CD4-positive, CD25-positive, alpha-beta regulatory T cell (primary cell): ENCODE results near the gene DHX34. TPM values are rescaled to one million over a fixed set of nuclear protein-coding genes. Genes with fewer than 3 reads are reported as not detected.

Experiments
- ATAC-seq, 2 donors: fragments of 150-1000 bp; cut with Tn5 transposase; one replicate each; pipeline ENCODE4 v1.10.0; 2021; ENCODE audit warnings: low read depth in 2 of 2, moderate number of reproducible peaks in 2 of 2, moderate library complexity in 1 of 2
- DNase-seq, 3 donors: peaks; one replicate each; pipeline versions ENCODE4 v3.0.0 to v3.0.0-alpha.2; 2012 to 2022; ENCODE audit warnings: mixed read lengths in 1 of 3
- H3K27ac ChIP-seq: one replicate; pipeline ENCODE4 v1.7.0; 2013; ENCODE audit warnings: mild to moderate bottlenecking, low read length; ENCODE audit not compliant: insufficient read depth, poor library complexity, severe bottlenecking
- H3K27me3 ChIP-seq: one replicate; pipeline ENCODE4 v1.7.0; 2013; ENCODE audit warnings: low read length; ENCODE audit not compliant: control insufficient read depth, insufficient read depth
- H3K36me3 ChIP-seq: one replicate; pipeline ENCODE4 v1.7.0; 2013; ENCODE audit warnings: mild to moderate bottlenecking, low read length, moderate library complexity; ENCODE audit not compliant: control insufficient read depth, insufficient read depth
- H3K4me1 ChIP-seq: 2 replicates; pipeline ENCODE4 v1.7.0; 2013; ENCODE audit warnings: mild to moderate bottlenecking, low read length; ENCODE audit not compliant: insufficient read depth, control insufficient read depth, poor library complexity, severe bottlenecking
- H3K4me3 ChIP-seq: one replicate; pipeline ENCODE4 v1.7.0; 2013; ENCODE audit warnings: low read depth, mild to moderate bottlenecking, low read length, moderate library complexity
- H3K9me3 ChIP-seq, 2 experiments: 1 replicate in 1 of 2; 2 replicates in 1 of 2; pipeline ENCODE4 v1.7.0; 2013; ENCODE audit warnings: low read length in 2 of 2, mild to moderate bottlenecking in 1 of 2, moderate library complexity in 1 of 2; ENCODE audit not compliant: control insufficient read depth in 2 of 2
- H3K27ac Mint-ChIP-seq, 3 donors: one replicate each; pipeline ENCODE4 v1.8.0; 2020 to 2022; ENCODE audit warnings: mild to moderate bottlenecking in 3 of 3, mixed read lengths in 3 of 3, moderate library complexity in 2 of 3
- H3K27me3 Mint-ChIP-seq: one replicate; pipeline ENCODE4 v1.8.0; 2022; ENCODE audit warnings: mild to moderate bottlenecking, mixed read lengths
- H3K36me3 Mint-ChIP-seq: one replicate; pipeline ENCODE4 v1.8.0; 2020; ENCODE audit warnings: mixed read lengths
- H3K4me1 Mint-ChIP-seq, 4 donors: one replicate each; pipeline ENCODE4 v1.8.0; 2020 to 2022; ENCODE audit warnings: mixed read lengths in 4 of 4, mild to moderate bottlenecking in 1 of 4
- H3K4me3 Mint-ChIP-seq, 4 donors: one replicate each; pipeline ENCODE4 v1.8.0; 2020 to 2022; ENCODE audit warnings: mild to moderate bottlenecking in 4 of 4, mixed read lengths in 4 of 4, moderate library complexity in 3 of 4
- H3K9me3 Mint-ChIP-seq, 7 donors: one replicate each; pipeline ENCODE4 v1.8.0; 2020 to 2022; ENCODE audit warnings: mixed read lengths in 7 of 7, mild to moderate bottlenecking in 3 of 7, moderate library complexity in 2 of 7
- polyA plus RNA-seq, 4 donors: library from polyadenylated mRNA; unstranded; fragments of 300-500 nt; fragmentation: Illumina TruSeq; gene quantifications; one replicate each; pipeline ENCODE4 v1.2.3, GENCODE V29; 2021
- total RNA-seq: library from RNA; stranded (reverse); gene quantifications from one replicate; pipeline ENCODE4 v1.2.3, GENCODE V29; 2022

The DHX34 gene
- total and polyA plus RNA-seq, 5 donors from 2014 or later: 2.3 to 11.7 (median 3.8) TPM

DNA sequence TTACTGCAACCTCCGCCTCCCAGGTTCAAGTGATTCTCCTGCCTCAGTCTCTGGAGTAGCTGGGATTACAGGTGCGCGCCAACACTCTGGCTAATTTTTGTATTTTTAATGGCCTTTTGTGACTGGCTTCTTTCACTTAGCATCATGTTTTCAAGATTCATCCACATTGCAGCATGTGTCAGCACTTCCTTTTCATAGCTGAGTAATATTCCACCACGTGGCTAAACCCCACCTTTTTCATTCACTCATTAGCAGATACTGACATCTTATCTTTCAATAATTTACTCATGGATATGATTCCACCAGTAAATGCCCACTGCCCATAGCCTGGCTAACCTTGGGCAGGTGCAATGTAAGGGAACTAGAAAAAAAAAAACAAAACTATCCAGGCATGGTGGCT is 32.6 kb upstream of the DHX34 start:
- peaks cover 10% of the 10 kb centered on the region for H3K27me3 Mint-ChIP-seq
- Histone ChIP-seq H3K4me3 (no peak overlapping the region), H3K36me3 (no peaks in the 10 kb centered on the region), H3K4me1 (no peaks in the 10 kb centered on the region), H3K27me3 (no peaks in the 10 kb centered on the region), H3K9me3 (no peaks in the 10 kb centered on the region), H3K27ac (no peak overlapping the region)
- H3K36me3 Mint-ChIP-seq: no peaks in the 10 kb centered on the region
- H3K27ac Mint-ChIP-seq: no peak overlapping the region
- DNase-seq (no peak), ATAC-seq (no peak)
- H3K4me3 Mint-ChIP-seq: no peak overlapping the region
- H3K4me1 Mint-ChIP-seq: no peaks in the 10 kb centered on the region
- H3K9me3 Mint-ChIP-seq: peaks cover 0 to 3% (median 0%) of the 10 kb centered on the region in 7 donors

DNA sequence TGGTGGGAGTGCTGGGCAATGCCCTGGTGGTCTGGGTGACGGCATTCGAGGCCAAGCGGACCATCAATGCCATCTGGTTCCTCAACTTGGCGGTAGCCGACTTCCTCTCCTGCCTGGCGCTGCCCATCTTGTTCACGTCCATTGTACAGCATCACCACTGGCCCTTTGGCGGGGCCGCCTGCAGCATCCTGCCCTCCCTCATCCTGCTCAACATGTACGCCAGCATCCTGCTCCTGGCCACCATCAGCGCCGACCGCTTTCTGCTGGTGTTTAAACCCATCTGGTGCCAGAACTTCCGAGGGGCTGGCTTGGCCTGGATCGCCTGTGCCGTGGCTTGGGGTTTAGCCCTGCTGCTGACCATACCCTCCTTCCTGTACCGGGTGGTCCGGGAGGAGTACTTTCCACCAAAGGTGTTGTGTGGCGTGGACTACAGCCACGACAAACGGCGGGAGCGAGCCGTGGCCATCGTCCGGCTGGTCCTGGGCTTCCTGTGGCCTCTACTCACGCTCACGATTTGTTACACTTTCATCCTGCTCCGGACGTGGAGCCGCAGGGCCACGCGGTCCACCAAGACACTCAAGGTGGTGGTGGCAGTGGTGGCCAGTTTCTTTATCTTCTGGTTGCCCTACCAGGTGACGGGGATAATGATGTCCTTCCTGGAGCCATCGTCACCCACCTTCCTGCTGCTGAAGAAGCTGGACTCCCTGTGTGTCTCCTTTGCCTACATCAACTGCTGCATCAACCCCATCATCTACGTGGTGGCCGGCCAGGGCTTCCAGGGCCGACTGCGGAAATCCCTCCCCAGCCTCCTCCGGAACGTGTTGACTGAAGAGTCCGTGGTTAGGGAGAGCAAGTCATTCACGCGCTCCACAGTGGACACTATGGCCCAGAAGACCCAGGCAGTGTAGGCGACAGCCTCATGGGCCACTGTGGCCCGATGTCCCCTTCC is 28.9 kb upstream of the DHX34 start:
- no peaks in the 10 kb centered on the region for H3K27me3 ChIP-seq
- Mint-ChIP-seq H3K27ac (no peak overlapping the region), H3K36me3 (no peaks in the 10 kb centered on the region), H3K9me3 (peaks cover 0 to 3% (median 0%) of the 10 kb centered on the region in 7 donors), H3K4me1 (no peaks in the 10 kb centered on the region), H3K4me3 (no peak overlapping the region), H3K27me3 (peaks cover 21% of the 10 kb centered on the region)
- no peak for ATAC-seq
- H3K27ac ChIP-seq: no peak overlapping the region
- no peak for DNase-seq
- no peaks in the 10 kb centered on the region for H3K36me3 ChIP-seq
- H3K4me1 ChIP-seq: no peaks in the 10 kb centered on the region
- no peaks in the 10 kb centered on the region for H3K9me3 ChIP-seq
- no peak overlapping the region for H3K4me3 ChIP-seq

DNA sequence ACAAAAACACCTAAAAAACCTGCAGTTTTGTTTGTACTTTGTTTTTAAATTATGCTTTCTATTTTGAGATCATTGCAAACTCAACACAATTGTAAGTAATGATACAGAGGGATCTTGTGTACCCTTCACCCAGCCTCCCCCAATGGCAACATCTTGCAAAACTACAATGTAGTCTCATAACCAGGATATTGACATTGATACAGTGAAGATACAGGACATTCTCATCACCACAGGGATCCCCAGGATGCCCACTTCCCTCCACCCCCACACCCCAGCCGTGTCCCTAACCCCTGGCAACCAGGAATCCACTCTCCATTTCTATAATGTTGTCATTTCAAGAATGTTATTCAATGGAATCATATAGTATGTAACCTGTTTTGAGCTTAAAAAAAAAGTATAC is 27.5 kb upstream of the DHX34 start:
- Mint-ChIP-seq H3K9me3 (peaks cover 0 to 3% (median 0%) of the 10 kb centered on the region in 7 donors), H3K4me3 (no peak overlapping the region), H3K27me3 (peaks cover 27% of the 10 kb centered on the region), H3K27ac (peak overlapping the region in 1 of 3 donors; percentile 36), H3K4me1 (no peaks in the 10 kb centered on the region), H3K36me3 (no peaks in the 10 kb centered on the region)
- no peak overlapping the region for H3K4me3 ChIP-seq
- ATAC-seq: no peak
- no peaks in the 10 kb centered on the region for H3K9me3 ChIP-seq
- H3K27ac ChIP-seq: no peak overlapping the region
- no peak for DNase-seq
- no peaks in the 10 kb centered on the region for H3K36me3 ChIP-seq
- H3K27me3 ChIP-seq: no peaks in the 10 kb centered on the region
- no peaks in the 10 kb centered on the region for H3K4me1 ChIP-seq

DNA sequence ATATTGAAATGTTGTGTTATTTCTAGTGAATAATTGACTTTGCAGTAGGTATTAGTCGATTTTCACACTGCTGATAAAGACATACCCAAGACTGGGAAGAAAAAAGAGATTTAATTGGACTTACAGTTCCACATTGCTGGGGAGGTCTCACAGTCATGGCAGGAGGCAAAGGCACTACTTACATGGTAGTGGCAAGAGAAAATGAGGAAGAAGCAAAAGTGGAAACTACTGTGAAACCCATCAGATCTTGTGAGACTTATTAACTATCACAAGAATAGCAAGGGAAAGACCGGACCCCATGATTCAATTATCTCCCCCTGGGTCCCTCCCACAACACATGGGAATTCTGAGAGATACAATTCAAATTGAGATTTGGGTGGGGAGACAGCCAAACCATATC is 27.1 kb upstream of the DHX34 start:
- Mint-ChIP-seq H3K27ac (peak overlapping the region in 1 of 3 donors; percentile 36), H3K36me3 (no peaks in the 10 kb centered on the region), H3K4me3 (no peak overlapping the region), H3K9me3 (peaks cover 0 to 3% (median 0%) of the 10 kb centered on the region in 7 donors), H3K4me1 (no peaks in the 10 kb centered on the region), H3K27me3 (peaks cover 27% of the 10 kb centered on the region)
- no peaks in the 10 kb centered on the region for H3K9me3 ChIP-seq
- no peak for ATAC-seq
- no peak overlapping the region for H3K27ac ChIP-seq
- no peak overlapping the region for H3K4me3 ChIP-seq
- no peaks in the 10 kb centered on the region for H3K36me3 ChIP-seq
- DNase-seq: no peak
- H3K27me3 ChIP-seq: no peaks in the 10 kb centered on the region
- H3K4me1 ChIP-seq: no peaks in the 10 kb centered on the region

DNA sequence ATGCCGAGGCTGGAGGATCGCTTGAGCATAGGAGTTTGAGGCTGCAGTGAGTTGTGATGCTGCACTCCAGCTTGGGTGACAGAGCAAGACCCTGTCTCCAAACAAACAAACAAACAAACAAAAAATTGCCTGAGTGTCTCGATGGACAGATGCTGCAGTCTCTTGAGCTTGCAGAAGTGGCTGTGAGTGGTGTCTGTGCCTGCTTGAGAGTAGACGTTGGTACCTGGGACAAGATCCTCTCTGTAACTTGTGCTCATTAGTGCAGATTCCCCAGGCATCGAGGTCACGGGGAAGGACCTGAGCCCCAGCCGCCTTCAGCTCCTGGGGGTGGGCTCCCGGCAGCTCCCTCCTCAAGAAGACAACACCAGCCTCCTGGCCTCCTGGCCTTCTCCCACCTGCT is 25.7 kb upstream of the DHX34 start:
- no peaks in the 10 kb centered on the region for H3K4me1 Mint-ChIP-seq
- H3K27me3 ChIP-seq: no peaks in the 10 kb centered on the region
- ATAC-seq (no peak), DNase-seq (no peak)
- no peak overlapping the region for H3K4me3 ChIP-seq
- H3K27ac ChIP-seq: no peak overlapping the region
- peaks cover 0 to 3% (median 0%) of the 10 kb centered on the region in 7 donors for H3K9me3 Mint-ChIP-seq
- H3K4me3 Mint-ChIP-seq: no peak overlapping the region
- H3K4me1 ChIP-seq: no peaks in the 10 kb centered on the region
- H3K9me3 ChIP-seq: no peaks in the 10 kb centered on the region
- no peaks in the 10 kb centered on the region for H3K36me3 Mint-ChIP-seq
- no peaks in the 10 kb centered on the region for H3K36me3 ChIP-seq
- H3K27ac Mint-ChIP-seq: no peak overlapping the region
- H3K27me3 Mint-ChIP-seq: peaks cover 29% of the 10 kb centered on the region

DNA sequence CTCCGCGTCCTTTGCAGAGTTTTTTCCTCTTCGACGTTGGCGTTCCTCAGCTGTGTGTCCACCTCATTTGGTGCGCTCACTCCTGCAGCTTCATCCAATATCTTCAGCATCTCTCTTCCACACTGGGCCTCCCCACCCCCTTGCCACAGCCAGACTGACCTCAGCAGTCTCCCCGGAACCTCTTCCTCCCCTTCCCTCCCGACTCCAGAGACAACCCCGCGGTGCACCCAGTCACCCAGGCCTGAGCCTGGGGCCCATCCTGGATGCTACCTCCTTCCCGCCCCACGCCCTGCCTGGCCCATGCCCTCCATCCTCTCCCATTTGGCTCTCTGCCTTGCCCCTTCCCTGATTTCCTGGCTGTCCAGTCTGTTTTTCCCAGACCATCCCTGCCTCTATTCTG is 25.2 kb upstream of the DHX34 start:
- no peaks in the 10 kb centered on the region for H3K36me3 ChIP-seq
- H3K27me3 ChIP-seq: no peaks in the 10 kb centered on the region
- Mint-ChIP-seq H3K4me3 (no peak overlapping the region), H3K4me1 (no peaks in the 10 kb centered on the region), H3K9me3 (peaks cover 0 to 3% (median 0%) of the 10 kb centered on the region in 7 donors), H3K27ac (no peak overlapping the region), H3K27me3 (peaks cover 32% of the 10 kb centered on the region), H3K36me3 (no peaks in the 10 kb centered on the region)
- ATAC-seq: no peak
- no peak overlapping the region for H3K27ac ChIP-seq
- no peak for DNase-seq
- H3K4me3 ChIP-seq: no peak overlapping the region
- no peaks in the 10 kb centered on the region for H3K4me1 ChIP-seq
- no peaks in the 10 kb centered on the region for H3K9me3 ChIP-seq

DNA sequence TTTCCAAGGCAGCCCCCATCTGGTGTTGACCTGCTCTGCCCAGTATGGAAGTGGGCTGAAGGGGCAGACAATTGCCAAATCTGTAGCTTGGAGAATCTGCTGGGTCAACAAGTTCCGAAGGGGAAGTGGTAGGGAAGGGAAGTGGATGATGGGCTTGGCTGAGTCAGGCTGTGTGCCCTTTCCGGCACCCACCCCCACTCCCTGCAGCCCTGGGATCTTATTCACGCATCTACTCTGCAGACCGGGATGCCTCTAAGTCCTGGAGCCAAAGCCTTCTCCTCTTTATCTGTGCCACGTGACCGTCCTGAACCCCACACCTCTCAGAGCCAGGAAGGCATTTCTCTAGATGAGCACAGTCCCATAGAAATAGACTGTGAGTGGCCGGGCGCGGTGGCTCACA is 24.6 kb upstream of the DHX34 start:
- Mint-ChIP-seq H3K9me3 (peaks cover 0 to 3% (median 0%) of the 10 kb centered on the region in 7 donors), H3K4me1 (no peaks in the 10 kb centered on the region), H3K4me3 (no peak overlapping the region), H3K27ac (no peak overlapping the region), H3K27me3 (peaks cover 32% of the 10 kb centered on the region), H3K36me3 (no peaks in the 10 kb centered on the region)
- DNase-seq: no peak
- H3K27ac ChIP-seq: no peak overlapping the region
- no peaks in the 10 kb centered on the region for H3K36me3 ChIP-seq
- H3K4me1 ChIP-seq: no peaks in the 10 kb centered on the region
- H3K4me3 ChIP-seq: no peak overlapping the region
- H3K9me3 ChIP-seq: no peaks in the 10 kb centered on the region
- no peak for ATAC-seq
- H3K27me3 ChIP-seq: no peaks in the 10 kb centered on the region

DNA sequence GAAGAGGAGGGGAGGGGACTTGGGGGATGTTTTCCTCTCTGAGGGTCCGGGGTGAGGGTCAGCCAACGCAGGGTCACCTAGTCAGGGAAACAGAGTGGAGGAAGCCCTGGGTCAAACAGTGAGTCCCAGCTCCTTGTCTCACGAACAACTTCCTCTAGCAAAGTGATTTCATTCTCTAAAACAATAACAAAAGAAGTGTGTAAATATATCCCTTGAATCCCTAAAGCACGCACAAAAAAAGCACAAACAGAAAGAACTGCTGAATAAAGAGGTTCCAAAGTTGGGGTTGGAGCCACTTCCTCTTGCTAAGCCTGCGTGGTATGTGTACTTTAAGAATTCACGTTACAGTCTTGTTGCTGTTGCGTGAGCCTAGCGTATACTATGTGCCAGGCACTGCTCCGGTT is 18.6 kb upstream of the DHX34 start:
- ATAC-seq: no peak
- Histone ChIP-seq H3K27ac (no peak overlapping the region), H3K9me3 (no peaks in the 10 kb centered on the region), H3K27me3 (no peaks in the 10 kb centered on the region), H3K36me3 (no peaks in the 10 kb centered on the region), H3K4me1 (peaks cover 4% of the 10 kb centered on the region), H3K4me3 (no peak overlapping the region)
- Mint-ChIP-seq H3K36me3 (no peaks in the 10 kb centered on the region), H3K27me3 (peaks cover 16% of the 10 kb centered on the region), H3K27ac (peak overlapping the region in 1 of 3 donors; percentile 20), H3K9me3 (peaks cover 0 to 3% (median 0%) of the 10 kb centered on the region in 7 donors), H3K4me1 (peaks cover 0 to 6% (median 2%) of the 10 kb centered on the region in 4 donors), H3K4me3 (no peak overlapping the region)
- peak in 1 of 3 donors; percentile 21 for DNase-seq
